GM18505 (cell line): ENCODE data around the gene NANOS3.

Source experiments
- ATAC-seq: cut with Tn5 transposase; IDR thresholded peaks from one replicate; pipeline ENCODE4 v1.9.1; 2021; ENCODE audit not compliant: unreplicated experiment
- POLR2A ChIP-seq: IDR thresholded peaks from 4 replicates; pipeline ENCODE4 v1.6.1; 2011; ENCODE audit warnings: borderline replicate concordance; ENCODE audit not compliant: insufficient read depth, insufficient read length; ENCODE audit errors: extremely low read depth

Gene NANOS3

GRCh38 chr19:13876834-13877233, at the start of gene NANOS3:
Gene NANOS3 (plus strand): TSS chr19:13877134. CDS start chr19:13877249, 115 bp downstream.
- no peak for TF ChIP-seq POLR2A
- ATAC-seq: no peak

- no peak for ATAC-seq
- no peak for TF ChIP-seq POLR2A
These were observed 49.3 kb upstream of the NANOS3 start for GRCh38 chr19:13827656-13828055.

- no peak for ATAC-seq
- TF ChIP-seq POLR2A: no peak
These were observed 46.7 kb upstream of the NANOS3 start for GRCh38 chr19:13830114-13830740.

GRCh38 chr19:13830741-13831536, 46.0 kb upstream of the NANOS3 start:
- ATAC-seq: no peak
- TF ChIP-seq POLR2A: peak; percentile 7

- ATAC-seq: no peak
- TF ChIP-seq POLR2A: peak; percentile 5
These were observed 45.1 kb upstream of the NANOS3 start for GRCh38 chr19:13831537-13832467.

GRCh38 chr19:13833330-13834243, 43.3 kb upstream of the NANOS3 start:
- peak; percentile 58 for ATAC-seq
- peak; percentile 55 for TF ChIP-seq POLR2A

GRCh38 chr19:13834244-13835069, 42.5 kb upstream of the NANOS3 start:
- no peak for TF ChIP-seq POLR2A
- ATAC-seq: no peak

- ATAC-seq: no peak
- TF ChIP-seq POLR2A: no peak
These were observed 40.9 kb upstream of the NANOS3 start for GRCh38 chr19:13835791-13836723.

GRCh38 chr19:13838435-13839129, 38.4 kb upstream of the NANOS3 start:
- no peak for ATAC-seq
- no peak for TF ChIP-seq POLR2A
